Glutamatergic neuron (in vitro differentiated cells): ENCODE results near the gene FUZ. TPM values are rescaled to one million over a fixed set of nuclear protein-coding genes. Genes with fewer than 3 reads are reported as not detected.

ENCODE experiments used
- DNase-seq: peaks from one replicate; pipeline ENCODE4 v3.0.0; 2022
- H3K27ac Mint-ChIP-seq: one replicate; pipeline ENCODE4 v1.8.0; 2020; ENCODE audit warnings: mild to moderate bottlenecking, mixed read lengths, inconsistent platforms; ENCODE audit not compliant: unreplicated experiment
- H3K27me3 Mint-ChIP-seq: one replicate; pipeline ENCODE4 v1.8.0; 2020; ENCODE audit warnings: mild to moderate bottlenecking, moderate library complexity, mixed read lengths, inconsistent platforms; ENCODE audit not compliant: unreplicated experiment
- H3K36me3 Mint-ChIP-seq: one replicate; pipeline ENCODE4 v1.8.0; 2020; ENCODE audit warnings: mild to moderate bottlenecking, mixed read lengths, inconsistent platforms; ENCODE audit not compliant: unreplicated experiment
- H3K4me1 Mint-ChIP-seq: one replicate; pipeline ENCODE4 v1.8.0; 2020; ENCODE audit warnings: mild to moderate bottlenecking, low read depth, mixed read lengths, inconsistent platforms; ENCODE audit not compliant: unreplicated experiment
- H3K4me3 Mint-ChIP-seq: one replicate; pipeline ENCODE4 v1.8.0; 2020; ENCODE audit warnings: mild to moderate bottlenecking, mixed read lengths, inconsistent platforms; ENCODE audit not compliant: unreplicated experiment
- H3K9me3 Mint-ChIP-seq: one replicate; pipeline ENCODE4 v1.8.0; 2020; ENCODE audit warnings: mild to moderate bottlenecking, moderate library complexity, mixed read lengths, inconsistent platforms; ENCODE audit not compliant: unreplicated experiment
- total RNA-seq: library from RNA; stranded (reverse); fragmentation: NEBNext Ultra II Directional; extraction: Animal tissue kit (Norgen Biotek cat#: 25700); gene quantifications from one replicate; pipeline ENCODE4 v1.2.1, GENCODE V29; 2021; ENCODE audit not compliant: unreplicated experiment
- TF ChIP-seq, protein P1 (sequence below): fragments of 200-600 bp; sonication (generic); IDR thresholded peaks from one replicate; pipeline ENCODE4 v1.5.0; 2021; ENCODE audit not compliant: partially characterized antibody, unreplicated experiment

FUZ gene
- total RNA-seq, 1 donor from 2014 or later: 13.6 TPM

DNA sequence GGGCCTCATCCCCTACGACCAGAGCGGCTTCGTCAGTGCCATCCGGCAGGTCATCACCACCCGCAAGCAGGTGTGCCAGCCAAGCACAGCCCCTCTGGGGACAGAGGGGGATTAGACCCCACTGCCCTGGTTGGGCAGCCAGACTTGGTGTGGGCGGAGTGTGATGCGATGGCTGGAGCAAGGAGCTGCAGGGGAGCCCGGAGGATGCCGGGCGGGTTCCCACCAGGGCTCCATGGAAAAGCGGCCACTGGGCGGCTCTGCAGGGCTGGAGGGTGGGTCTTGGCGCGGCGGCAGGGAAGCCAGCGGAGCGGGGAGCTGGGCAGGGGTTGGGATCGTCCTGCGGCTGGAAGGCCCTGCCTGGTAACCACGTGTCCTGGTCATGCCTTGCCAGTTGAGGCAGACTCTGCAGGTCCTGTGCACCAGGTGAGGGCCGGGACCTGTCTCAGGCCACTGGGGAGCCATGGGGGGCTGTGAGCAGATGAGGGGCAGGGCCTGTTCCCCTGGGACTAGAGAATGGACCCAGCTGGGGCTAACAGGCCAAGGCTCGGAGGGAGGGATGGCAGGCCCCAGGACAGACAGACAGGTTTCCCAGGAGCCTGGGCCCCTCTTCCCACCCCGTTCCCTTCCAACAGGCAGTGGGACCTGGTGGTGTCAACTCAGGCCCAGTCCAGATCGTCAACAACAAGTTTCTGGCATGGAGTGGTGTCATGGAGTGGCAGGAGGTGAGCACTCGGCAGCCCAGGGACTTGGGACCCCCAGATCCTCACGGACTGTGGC lies 44.2 kb upstream of the FUZ start:
- no peak for DNase-seq
- TF ChIP-seq, protein P1, sequence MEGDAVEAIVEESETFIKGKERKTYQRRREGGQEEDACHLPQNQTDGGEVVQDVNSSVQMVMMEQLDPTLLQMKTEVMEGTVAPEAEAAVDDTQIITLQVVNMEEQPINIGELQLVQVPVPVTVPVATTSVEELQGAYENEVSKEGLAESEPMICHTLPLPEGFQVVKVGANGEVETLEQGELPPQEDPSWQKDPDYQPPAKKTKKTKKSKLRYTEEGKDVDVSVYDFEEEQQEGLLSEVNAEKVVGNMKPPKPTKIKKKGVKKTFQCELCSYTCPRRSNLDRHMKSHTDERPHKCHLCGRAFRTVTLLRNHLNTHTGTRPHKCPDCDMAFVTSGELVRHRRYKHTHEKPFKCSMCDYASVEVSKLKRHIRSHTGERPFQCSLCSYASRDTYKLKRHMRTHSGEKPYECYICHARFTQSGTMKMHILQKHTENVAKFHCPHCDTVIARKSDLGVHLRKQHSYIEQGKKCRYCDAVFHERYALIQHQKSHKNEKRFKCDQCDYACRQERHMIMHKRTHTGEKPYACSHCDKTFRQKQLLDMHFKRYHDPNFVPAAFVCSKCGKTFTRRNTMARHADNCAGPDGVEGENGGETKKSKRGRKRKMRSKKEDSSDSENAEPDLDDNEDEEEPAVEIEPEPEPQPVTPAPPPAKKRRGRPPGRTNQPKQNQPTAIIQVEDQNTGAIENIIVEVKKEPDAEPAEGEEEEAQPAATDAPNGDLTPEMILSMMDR: no peak
- Mint-ChIP-seq H3K9me3 (peaks cover 12% of the 10 kb centered on the region), H3K4me1 (peaks cover 9% of the 10 kb centered on the region), H3K4me3 (no peak overlapping the region), H3K27ac (peak overlapping the region; percentile 55), H3K36me3 (no peaks in the 10 kb centered on the region), H3K27me3 (peaks cover 17% of the 10 kb centered on the region)

DNA sequence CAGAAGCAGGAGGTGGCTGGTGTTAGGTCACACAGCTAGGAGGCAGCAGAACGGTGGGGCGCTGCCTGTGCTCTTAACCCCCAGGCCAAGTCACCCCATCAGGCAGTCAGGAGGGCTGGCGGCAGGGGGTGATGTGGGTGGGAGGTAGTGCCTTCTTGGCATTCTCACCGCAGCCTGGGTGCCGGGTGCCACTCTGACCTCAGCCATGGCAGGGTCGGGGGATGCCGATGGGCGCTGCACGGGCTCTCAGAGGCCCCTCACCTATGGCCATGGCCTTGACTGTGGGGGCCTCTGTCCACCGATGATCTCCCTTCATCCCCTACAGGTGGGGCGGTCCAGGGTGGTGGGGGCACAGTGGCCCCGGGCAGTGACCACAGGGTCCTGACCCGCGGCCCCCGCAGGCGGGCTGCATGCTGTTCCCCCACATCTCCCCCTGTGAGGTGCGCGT lies 43.5 kb upstream of the FUZ start:
- TF ChIP-seq, protein P1: no peak
- Mint-ChIP-seq H3K4me1 (peaks cover 11% of the 10 kb centered on the region), H3K27me3 (peaks cover 20% of the 10 kb centered on the region), H3K27ac (no peak overlapping the region), H3K4me3 (no peak overlapping the region), H3K36me3 (no peaks in the 10 kb centered on the region), H3K9me3 (peaks cover 12% of the 10 kb centered on the region)
- DNase-seq: no peak

DNA sequence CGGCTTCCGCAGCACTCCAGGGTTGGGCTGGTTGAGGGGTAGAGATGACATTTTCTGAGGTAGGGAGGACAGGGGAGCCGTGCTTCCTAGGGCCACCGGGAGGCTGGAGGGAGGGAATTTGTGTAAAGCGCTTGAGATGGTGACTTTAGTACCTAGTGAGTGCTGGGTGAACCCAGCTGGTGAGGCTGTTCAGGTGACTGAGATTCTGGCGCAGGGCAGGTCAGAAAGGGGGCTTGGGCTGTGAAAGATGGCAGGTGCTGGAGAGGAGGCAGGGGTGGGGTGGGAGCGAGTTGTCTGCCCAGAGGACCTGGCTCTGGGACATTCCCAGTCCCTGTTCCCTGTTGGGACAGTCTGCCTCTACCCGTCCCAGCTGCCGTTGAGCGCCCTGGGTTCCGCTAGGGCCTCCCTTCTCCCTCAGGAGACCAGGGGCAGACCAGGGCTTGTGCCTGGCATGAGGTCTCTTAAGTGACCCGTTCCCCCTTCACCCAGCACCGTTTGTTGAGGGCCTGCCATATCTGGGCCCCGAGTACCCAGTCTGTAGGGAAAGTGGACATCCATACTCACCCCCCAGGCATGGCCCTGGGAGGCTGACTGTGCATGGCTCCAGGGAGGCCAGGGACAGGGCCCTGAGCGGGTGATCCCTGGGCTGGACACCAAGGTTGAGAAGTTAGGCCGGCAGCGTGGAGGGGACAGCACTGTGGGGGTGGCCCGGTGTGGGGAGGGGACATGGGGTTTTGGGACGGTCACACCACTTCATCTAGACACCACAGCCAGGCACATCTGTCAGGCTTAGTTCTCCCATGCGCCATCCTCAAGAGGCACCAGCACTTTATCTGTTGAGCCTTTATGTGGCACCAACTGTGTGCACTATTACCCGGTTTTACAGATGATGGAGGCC lies 42.8 kb upstream of the FUZ start:
- H3K4me1 Mint-ChIP-seq: peaks cover 11% of the 10 kb centered on the region
- H3K27ac Mint-ChIP-seq: no peak overlapping the region
- H3K27me3 Mint-ChIP-seq: peaks cover 20% of the 10 kb centered on the region
- peaks cover 12% of the 10 kb centered on the region for H3K9me3 Mint-ChIP-seq
- TF ChIP-seq, protein P1: no peak
- no peak for DNase-seq
- H3K36me3 Mint-ChIP-seq: no peaks in the 10 kb centered on the region
- H3K4me3 Mint-ChIP-seq: no peak overlapping the region

DNA sequence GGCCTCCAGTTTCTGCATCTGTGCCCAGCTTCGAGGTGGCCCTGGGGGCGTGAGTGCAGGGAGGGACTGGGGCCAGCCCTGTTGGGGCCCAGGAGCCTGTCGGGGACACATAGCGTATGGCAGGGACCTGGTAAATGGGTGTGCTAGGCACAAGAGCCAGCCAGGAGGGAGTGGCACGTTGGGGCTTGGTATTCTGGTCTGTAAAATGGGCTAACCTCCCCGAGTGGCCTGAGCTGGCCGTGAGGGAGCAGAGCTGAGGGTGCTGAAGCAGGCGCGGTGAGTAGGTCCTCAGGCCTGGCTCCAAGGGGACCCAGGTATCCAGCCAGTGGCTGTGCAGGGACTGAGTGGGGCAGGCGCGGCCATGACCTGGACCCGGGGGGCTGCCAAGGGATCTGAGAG lies 42.2 kb upstream of the FUZ start:
- Mint-ChIP-seq H3K27me3 (peaks cover 21% of the 10 kb centered on the region), H3K9me3 (peaks cover 15% of the 10 kb centered on the region), H3K4me1 (peaks cover 11% of the 10 kb centered on the region), H3K36me3 (no peaks in the 10 kb centered on the region), H3K4me3 (no peak overlapping the region), H3K27ac (peak overlapping the region; percentile 62)
- TF ChIP-seq, protein P1: no peak
- no peak for DNase-seq
